Activated CD4-positive, alpha-beta T cell treated with anti-CD3 and anti-CD28 coated beads for 24 hours (primary cell): Measurements from ENCODE around the gene ESRRG.

Experiments
- DNase-seq, 2 donors: peaks; one replicate each; pipeline ENCODE4 v3.0.0-alpha.2; 2020; ENCODE audit warnings: low read depth in 2 of 2

ESRRG gene

GRCh38 chr1:216627252-216627651 is 96.0 kb downstream of the ESRRG start:
- no peak for DNase-seq

- DNase-seq, result no peak
Observed at GRCh38 chr1:216626394-216627067, 96.7 kb downstream of the ESRRG start.

DNA sequence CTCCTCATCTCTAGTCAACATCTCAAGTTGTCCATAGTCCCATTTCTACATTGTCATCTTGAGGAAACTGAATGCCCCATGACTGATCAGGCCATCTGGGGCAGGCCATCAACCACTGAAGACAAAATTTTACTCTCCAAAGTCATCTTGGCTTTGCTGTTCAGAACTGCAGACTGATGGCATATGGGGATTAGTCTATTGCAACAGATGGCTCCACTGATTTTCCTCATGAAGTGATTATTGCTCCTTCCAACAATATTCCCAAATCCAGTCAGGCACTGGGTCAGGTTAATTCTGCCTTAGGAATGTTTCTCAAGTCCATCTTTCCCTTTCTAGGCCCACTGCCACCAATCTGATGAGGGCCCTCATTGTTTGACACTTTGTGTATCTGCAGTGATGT is 101.7 kb downstream of the ESRRG start:
- DNase-seq, result no peak

- DNase-seq, result no peak
Observed at GRCh38 chr1:216617081-216617875, 106.0 kb downstream of the ESRRG start.

DNA sequence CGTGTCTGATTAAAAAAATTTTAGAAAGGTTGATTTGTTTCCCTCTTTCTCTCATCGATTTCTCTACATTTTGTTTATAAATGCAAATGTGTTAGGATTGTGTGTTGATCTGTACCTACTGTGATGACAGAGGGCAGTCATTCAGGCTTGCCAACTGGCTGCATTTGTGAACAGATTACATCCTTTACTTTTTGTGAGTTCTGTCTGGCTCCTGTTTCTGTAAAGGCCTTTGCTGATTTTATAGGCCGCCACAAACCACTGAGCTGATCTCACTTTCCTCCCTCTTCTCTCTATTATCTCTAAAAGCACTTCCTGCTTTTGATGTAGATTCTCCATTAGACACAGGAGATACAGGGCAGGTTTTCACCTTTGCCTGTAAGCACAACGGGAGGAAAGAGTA is 106.8 kb downstream of the ESRRG start:
- DNase-seq, result no peak

- no peak for DNase-seq
Observed at GRCh38 chr1:216614011-216614934, 109.0 kb downstream of the ESRRG start.

DNA sequence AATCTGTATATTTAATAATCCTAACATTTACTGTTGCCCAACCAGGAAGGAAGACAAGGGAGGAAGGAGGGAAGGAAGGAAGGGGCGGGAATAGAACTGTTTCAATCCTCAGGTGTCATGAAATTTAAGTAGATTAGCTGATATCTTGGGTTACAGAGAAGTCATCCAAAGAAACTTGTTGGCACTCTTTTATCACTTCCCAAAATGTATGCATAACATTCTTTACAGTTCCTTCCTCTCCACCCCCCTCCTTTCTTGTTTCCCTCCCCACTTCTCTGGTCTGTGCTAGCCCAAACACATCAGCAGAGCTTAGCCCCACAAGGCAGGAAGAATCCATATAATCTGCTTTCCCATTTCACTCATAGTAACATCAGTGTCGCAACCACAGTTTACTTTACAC is 110.9 kb downstream of the ESRRG start:
- no peak for DNase-seq

- no peak for DNase-seq
Observed at GRCh38 chr1:216607067-216607697, 116.0 kb downstream of the ESRRG start.

DNA sequence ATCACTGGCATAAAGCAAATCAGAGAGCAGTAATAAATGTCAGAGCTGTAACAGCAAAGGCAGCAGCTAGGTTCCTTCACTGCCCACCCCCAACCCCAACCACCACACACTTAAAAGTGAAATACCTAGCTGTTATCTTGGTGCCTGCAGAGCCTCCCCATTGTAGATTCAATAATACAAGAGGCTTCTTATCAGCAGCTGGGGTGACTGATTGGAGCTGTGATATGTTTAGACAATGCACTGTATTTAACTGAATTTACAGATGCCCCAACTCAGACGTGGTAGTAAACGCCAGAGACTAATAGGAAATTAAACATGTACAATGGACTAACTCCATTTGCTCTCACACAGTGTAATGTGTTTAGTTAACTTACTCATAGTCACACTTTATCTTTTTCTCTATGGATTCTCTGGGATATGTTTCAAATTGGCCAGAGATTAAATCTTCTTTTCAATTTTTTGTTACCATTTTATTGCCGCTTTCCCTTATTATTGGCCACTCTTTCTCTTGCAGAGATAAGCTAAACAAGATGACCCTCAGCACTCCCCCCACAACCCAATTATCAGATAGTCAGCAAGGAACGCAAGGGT is 117.1 kb downstream of the ESRRG start:
- DNase-seq, result no peak

GRCh38 chr1:216604771-216605170 is 118.5 kb downstream of the ESRRG start:
- DNase-seq, result no peak

DNA sequence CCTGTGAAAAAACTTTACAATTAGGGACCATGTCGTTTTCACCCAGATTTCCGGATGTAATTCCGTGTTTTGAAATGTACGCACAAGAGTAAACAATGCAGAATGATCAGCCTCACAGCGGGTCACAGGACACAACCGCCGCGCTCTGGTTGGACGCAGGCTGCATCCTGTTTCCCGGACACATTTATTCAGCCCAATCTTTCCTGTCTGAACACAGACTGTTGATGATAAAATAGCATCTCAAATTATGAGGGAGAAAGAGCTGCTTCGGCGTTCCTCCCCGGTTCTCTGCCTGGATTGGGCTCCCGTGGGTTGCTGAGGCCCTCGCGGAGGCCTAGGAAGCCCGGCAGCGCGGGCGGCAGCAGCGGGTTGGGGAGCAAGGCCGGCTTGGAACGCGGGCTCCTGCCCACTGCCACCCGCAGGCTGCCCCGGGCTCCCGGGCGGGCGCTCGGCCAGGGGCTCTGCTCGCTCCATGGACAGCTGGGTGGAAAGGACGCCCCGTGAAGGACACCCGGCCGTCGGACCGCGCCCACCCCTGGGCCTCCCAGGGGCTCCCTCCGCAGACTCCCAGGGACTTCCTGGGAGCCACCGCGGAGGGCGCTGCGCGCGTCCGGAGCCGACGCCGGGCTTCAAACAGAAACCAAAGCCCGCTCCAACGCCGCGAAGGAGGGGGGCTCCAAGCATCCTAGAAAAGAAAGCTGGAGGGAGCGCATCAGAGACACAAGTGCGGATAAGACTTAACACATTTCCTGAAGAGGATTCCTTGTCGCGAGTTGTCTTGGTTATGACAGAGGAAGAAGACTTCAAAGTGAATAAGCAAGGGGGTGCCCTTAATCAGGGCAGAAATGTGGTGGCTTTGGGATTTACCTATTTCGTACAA is 122.3 kb downstream of the ESRRG start:
- DNase-seq, result no peak

- DNase-seq, result no peak
Observed at GRCh38 chr1:216599851-216600250, 123.4 kb downstream of the ESRRG start.

GRCh38 chr1:216598448-216598847 is 124.8 kb downstream of the ESRRG start:
- DNase-seq, result no peak

DNA sequence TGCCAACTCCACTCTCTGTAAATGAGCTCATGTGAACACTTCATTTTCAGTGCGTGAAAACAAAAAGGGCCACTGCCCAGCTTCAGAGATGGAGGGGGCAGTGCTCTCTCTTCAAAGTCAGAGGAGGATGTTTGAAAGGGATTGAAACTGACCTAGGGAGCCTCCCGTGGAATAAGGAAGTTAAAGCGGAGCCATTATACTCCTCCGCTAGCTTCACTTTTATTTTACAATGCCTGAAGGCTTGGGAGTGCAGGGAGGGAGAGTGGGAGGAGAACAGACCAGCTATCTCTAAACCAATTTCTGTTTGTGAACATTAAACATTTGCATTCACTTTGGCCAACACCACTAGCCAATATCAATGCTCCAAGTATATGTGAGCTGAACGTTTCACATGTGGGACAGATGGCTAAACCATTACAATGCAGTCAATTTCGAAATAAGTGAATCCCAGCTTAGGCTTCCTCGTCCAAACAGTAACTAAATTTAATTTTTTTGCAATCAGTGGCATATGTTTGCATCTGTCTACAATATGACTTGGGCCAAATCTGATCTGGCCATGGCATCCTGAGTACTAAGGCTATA is 126.9 kb downstream of the ESRRG start:
- DNase-seq, result no peak

- DNase-seq, result no peak
Observed at GRCh38 chr1:216587715-216588114, 135.5 kb downstream of the ESRRG start.

DNA sequence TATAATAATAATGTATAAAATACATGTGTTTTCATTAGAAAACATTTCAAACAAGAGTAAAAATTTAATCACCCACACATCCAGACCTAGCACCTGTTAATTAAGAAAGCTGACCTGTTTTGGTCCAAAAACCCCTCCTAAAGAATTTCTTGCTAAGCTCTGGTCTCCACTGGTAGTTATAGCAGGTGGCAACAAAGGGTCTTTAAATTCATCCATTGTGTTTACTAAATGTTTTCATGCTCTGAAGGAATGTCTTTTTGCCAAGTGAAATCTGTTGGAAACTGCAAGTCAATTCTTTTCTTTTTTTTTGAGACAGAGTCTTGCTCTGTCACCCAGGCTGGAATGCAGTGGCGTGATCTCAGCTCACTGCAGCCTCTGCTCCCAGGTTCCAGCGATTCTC is 141.1 kb downstream of the ESRRG start:
- no peak for DNase-seq

- DNase-seq, result no peak
Observed at GRCh38 chr1:216580538-216581057, 142.6 kb downstream of the ESRRG start.

- DNase-seq, result no peak
Observed at GRCh38 chr1:216576234-216576937, 146.8 kb downstream of the ESRRG start.

GRCh38 chr1:216566641-216567205 is 156.5 kb downstream of the ESRRG start:
- DNase-seq, result no peak
